Upper lobe of left lung (tissue), 4 donors: Measurements from ENCODE around the gene RSRC1.

ENCODE experiments used
- POLR2A ChIP-seq, 4 donors: fragments of 450-650 bp; IDR thresholded peaks; one replicate each; pipeline ENCODE4 v1.5.1; 2016 to 2017; ENCODE audit warnings: antibody characterized with exemption in 4 of 4, mild to moderate bottlenecking in 2 of 4
- TF ChIP-seq, protein P1 (sequence below), 6 experiments: fragments of 450-650 bp in 4 of 6; fragments of 200-600 bp in 2 of 6; sonication (generic) in 2 of 6; IDR thresholded peaks; one replicate each; pipeline ENCODE4 v1.5.1; 2016 to 2019; ENCODE audit warnings: antibody characterized with exemption in 6 of 6

GRCh38 chr3:158520433-158520832 lies 410.5 kb downstream of the RSRC1 start:
- TF ChIP-seq, protein P1, sequence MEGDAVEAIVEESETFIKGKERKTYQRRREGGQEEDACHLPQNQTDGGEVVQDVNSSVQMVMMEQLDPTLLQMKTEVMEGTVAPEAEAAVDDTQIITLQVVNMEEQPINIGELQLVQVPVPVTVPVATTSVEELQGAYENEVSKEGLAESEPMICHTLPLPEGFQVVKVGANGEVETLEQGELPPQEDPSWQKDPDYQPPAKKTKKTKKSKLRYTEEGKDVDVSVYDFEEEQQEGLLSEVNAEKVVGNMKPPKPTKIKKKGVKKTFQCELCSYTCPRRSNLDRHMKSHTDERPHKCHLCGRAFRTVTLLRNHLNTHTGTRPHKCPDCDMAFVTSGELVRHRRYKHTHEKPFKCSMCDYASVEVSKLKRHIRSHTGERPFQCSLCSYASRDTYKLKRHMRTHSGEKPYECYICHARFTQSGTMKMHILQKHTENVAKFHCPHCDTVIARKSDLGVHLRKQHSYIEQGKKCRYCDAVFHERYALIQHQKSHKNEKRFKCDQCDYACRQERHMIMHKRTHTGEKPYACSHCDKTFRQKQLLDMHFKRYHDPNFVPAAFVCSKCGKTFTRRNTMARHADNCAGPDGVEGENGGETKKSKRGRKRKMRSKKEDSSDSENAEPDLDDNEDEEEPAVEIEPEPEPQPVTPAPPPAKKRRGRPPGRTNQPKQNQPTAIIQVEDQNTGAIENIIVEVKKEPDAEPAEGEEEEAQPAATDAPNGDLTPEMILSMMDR (IDR thresholded peaks at IDR 0.05) = no peak
- TF ChIP-seq POLR2A (IDR thresholded peaks at IDR 0.05) = no peak
